Upper lobe of left lung (tissue), 6 donors: ENCODE data around the gene NUP98. TPM values are rescaled to one million over a fixed set of nuclear protein-coding genes. Genes with fewer than 3 reads are reported as not detected.
"Not testable (repeated sequence)": the region's sequence is repeated elsewhere in the genome, so short reads cannot be mapped to it uniquely, and the experiment has no call there.

Experiments used
- ATAC-seq, 2 donors: fragments of 200-7000 bp; cut with Tn5 transposase; one replicate each; pipeline ENCODE4 v1.9.1; 2022; ENCODE audit warnings: mild to moderate bottlenecking in 2 of 2, moderate library complexity in 2 of 2; ENCODE audit not compliant: low FRiP score in 2 of 2
- DNase-seq, 2 donors: peaks; one replicate each; pipeline ENCODE4 v3.0.0-alpha.2; 2019 to 2020
- H3K27ac ChIP-seq, 4 donors: fragments of 200-600 bp; sonication (generic); one replicate each; pipeline ENCODE4 v1.5.1; 2016 to 2019
- H3K27me3 ChIP-seq, 4 donors: fragments of 200-600 bp; sonication (generic); one replicate each; pipeline ENCODE4 v1.5.1; 2017 to 2019
- H3K36me3 ChIP-seq, 4 donors: fragments of 200-600 bp; sonication (generic); one replicate each; pipeline ENCODE4 v1.5.1; 2016 to 2019
- H3K4me1 ChIP-seq, 4 donors: fragments of 200-600 bp; sonication (generic); one replicate each; pipeline ENCODE4 v1.5.1; 2018 to 2019
- H3K4me3 ChIP-seq, 4 donors: fragments of 200-600 bp; sonication (generic); one replicate each; pipeline ENCODE4 v1.5.1; 2017 to 2019; ENCODE audit warnings: mild to moderate bottlenecking in 2 of 4, moderate library complexity in 1 of 4
- H3K9me3 ChIP-seq, 4 donors: fragments of 200-600 bp; sonication (generic); one replicate each; pipeline ENCODE4 v1.5.1; 2018 to 2019
- EP300 ChIP-seq, 4 donors: sonication (generic); formaldehyde crosslinking; IDR thresholded peaks; one replicate each; pipeline ENCODE4 v1.5.1; 2017; ENCODE audit warnings: antibody characterized with exemption in 4 of 4, control low read depth in 2 of 4
- POLR2A ChIP-seq, 4 donors: fragments of 450-650 bp; IDR thresholded peaks; one replicate each; pipeline ENCODE4 v1.5.1; 2016 to 2017; ENCODE audit warnings: antibody characterized with exemption in 4 of 4, mild to moderate bottlenecking in 2 of 4
- POLR2AphosphoS5 ChIP-seq, 2 donors: sonication (generic); formaldehyde crosslinking; IDR thresholded peaks; one replicate each; pipeline ENCODE4 v1.5.1; 2017; ENCODE audit warnings: antibody characterized with exemption in 2 of 2
- WGBS, 2 donors: methylation state at CpG; one replicate each; pipeline ENCODE4 v1.1.5; 2017 to 2018; 5-methylcytosine and 5-hydroxymethylcytosine counted together
- total RNA-seq, 6 donors: library from RNA; depleted of rRNA in 4 of 6; stranded (reverse); fragments of >200 nt in 4 of 6; gene quantifications; one replicate each; pipeline versions ENCODE4 v1.1.0 to v1.2.1, GENCODE V29; 2016 to 2021
- TF ChIP-seq, protein P1 (sequence below), 6 experiments: fragments of 450-650 bp in 4 of 6; fragments of 200-600 bp in 2 of 6; sonication (generic) in 2 of 6; IDR thresholded peaks; one replicate each; pipeline ENCODE4 v1.5.1; 2016 to 2019; ENCODE audit warnings: antibody characterized with exemption in 6 of 6
- donor health status: DM: no; HTN: no; CAD: no; lungs with moderate emphysema.
- donor health status: DM: no; HTN: yes; CAD: no; lungs with severe emphysema.

Gene NUP98
- total RNA-seq, 6 donors from 2014 or later: 66.6 to 127 (median 86.1) TPM

DNA sequence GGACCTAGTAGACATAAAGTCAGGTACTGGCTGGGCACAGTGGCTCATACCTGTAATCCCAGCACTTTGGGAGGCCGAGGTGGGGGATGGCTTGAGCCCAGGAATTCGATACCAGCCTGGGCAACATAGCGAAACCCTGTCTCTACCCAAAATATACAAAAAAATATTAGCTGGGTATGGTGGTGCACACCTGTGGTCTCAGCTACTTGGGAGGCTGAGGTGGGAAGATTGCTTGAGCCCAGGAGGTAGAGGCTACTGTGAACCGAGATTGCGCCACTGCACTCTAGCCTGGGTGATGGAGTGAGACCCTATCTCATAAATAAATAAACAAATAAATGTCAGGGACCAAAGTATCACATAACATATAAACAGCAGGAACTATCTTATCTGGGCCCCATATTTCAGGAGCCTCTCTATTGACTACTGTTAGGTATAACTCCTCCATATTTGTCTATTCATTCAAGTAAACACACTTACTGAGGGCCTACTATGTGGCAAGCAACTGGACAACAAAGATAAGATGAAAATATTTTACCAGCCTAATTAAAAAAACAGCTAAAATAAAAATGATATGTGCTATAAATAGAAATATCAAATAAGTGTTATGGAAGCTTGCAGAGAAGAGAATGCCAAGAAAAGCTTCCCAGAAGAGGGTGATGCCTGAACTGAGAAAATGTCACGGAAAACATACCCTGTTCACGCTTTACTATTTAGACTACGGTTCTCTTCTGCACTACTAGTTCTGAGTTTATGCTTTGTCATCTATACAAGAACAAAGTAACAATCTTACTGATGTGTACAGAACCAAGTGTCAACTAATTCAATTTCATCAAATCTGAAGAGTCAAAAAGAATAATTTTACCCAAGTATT lies 2.0 kb downstream of the NUP98 start:
- H3K36me3 ChIP-seq: peaks cover 8 to 37% (median 13%) of the 10 kb centered on the region in 4 donors
- H3K27ac ChIP-seq: peak overlapping the region in 3 of 4 donors; percentile 95 to 100 (median 99)
- ATAC-seq: no peak
- 84 to 89% methylated on average over 8 of the region's 8 CpGs for WGBS, 2 donors
- H3K4me1 ChIP-seq: peaks cover 24 to 43% (median 31%) of the 10 kb centered on the region in 4 donors
- H3K9me3 ChIP-seq: no peaks in the 10 kb centered on the region
- H3K27me3 ChIP-seq: no peaks in the 10 kb centered on the region
- no peak for DNase-seq
- H3K4me3 ChIP-seq: peak overlapping the region in 2 of 4 donors; percentile 70 to 86
- no peak for TF ChIP-seq POLR2AphosphoS5 (IDR thresholded peaks at IDR 0.05)

DNA sequence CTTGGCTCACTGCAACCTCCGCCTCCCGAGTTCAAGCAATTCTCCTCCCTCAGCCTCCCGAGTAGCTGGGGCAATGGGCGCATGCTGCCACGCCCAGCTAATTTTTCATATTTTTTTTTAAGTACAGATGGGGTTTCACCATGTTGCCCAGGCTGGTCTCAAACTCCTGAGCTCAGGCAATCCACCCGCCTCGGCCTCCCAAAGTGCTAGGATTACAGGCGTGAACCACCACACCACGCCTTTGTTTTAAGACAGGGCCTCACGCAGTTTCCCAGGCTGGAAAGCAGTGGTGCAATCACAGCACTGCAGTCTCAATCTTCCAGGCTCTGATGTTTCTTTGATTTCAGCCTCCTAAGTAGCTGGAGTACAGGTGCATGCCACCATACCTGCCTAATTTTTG lies 3.0 kb downstream of the NUP98 start:
- H3K9me3 ChIP-seq, DNase-seq, H3K4me3 ChIP-seq, H3K27me3 ChIP-seq, H3K27ac ChIP-seq, ATAC-seq: not testable (repeated sequence)
- WGBS, 2 donors: 91 to 93% methylated on average over 10 of the region's 10 CpGs
- Histone ChIP-seq H3K4me1 (peaks cover 28 to 53% (median 32%) of the 10 kb centered on the region in 4 donors), H3K36me3 (peaks cover 8 to 41% (median 13%) of the 10 kb centered on the region in 4 donors)

DNA sequence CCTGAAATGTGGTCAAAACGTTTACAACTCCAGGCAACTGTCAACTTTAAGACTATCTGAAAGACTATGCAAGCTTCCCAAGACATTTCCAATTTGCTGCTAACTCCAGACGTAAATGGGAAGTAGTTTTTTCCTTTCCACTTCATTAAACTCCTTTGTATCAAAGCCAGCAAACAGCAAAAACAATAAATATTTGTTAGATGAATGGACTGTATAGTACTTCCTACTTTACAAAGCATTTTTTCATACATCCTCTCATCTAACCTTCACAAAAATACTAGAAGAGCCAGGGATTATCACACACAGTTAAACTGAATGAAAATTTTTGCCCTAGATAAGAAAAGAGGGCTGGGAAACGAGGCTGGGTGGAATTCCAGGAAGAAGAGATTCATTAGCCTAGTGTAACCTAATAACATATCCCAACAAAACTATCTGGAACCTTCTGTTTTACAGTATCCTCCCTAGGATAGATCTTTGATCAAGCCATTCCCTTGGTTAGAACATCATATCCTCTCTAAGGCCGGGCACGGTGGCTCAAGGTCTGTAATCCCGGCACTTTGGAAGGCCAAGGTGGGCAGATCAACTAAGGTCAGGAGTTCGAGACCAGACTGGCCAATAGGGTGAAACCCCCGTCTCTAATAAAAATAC lies 10.4 kb downstream of the NUP98 start:
- 51 to 59% methylated on average over 8 of the region's 8 CpGs for WGBS, 2 donors
- no peak overlapping the region for H3K4me3 ChIP-seq
- H3K4me1 ChIP-seq: peaks cover 43 to 78% (median 46%) of the 10 kb centered on the region in 4 donors
- ATAC-seq: no peak
- TF ChIP-seq POLR2AphosphoS5 (IDR thresholded peaks at IDR 0.05): no peak
- no peak for TF ChIP-seq POLR2A (IDR thresholded peaks at IDR 0.05)
- TF ChIP-seq, protein P1, sequence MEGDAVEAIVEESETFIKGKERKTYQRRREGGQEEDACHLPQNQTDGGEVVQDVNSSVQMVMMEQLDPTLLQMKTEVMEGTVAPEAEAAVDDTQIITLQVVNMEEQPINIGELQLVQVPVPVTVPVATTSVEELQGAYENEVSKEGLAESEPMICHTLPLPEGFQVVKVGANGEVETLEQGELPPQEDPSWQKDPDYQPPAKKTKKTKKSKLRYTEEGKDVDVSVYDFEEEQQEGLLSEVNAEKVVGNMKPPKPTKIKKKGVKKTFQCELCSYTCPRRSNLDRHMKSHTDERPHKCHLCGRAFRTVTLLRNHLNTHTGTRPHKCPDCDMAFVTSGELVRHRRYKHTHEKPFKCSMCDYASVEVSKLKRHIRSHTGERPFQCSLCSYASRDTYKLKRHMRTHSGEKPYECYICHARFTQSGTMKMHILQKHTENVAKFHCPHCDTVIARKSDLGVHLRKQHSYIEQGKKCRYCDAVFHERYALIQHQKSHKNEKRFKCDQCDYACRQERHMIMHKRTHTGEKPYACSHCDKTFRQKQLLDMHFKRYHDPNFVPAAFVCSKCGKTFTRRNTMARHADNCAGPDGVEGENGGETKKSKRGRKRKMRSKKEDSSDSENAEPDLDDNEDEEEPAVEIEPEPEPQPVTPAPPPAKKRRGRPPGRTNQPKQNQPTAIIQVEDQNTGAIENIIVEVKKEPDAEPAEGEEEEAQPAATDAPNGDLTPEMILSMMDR (IDR thresholded peaks at IDR 0.05): no peak
- no peaks in the 10 kb centered on the region for H3K9me3 ChIP-seq
- peak overlapping the region; percentile 70 to 87 (median 78) for H3K27ac ChIP-seq
- no peaks in the 10 kb centered on the region for H3K27me3 ChIP-seq
- H3K36me3 ChIP-seq: peaks cover 0 to 28% (median 2%) of the 10 kb centered on the region in 4 donors
- no peak for DNase-seq

DNA sequence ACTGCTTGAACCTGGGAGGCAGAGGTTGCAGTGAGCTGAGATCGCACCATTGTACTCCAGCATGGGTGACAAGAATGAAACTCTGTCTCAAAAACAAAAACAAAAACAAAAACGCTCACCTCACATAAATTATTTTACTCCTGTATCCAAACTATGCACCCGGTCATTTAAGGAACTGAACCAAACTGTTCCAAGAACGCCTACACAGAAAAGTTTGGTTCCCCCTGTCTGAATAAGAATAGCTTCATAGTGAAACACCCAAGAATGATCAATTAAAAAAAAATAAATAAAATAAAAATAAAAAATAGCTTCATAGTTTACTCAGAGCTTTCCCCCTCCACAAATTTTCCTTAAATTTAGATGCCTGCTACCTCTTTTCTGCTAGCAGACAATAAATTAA lies 13.7 kb downstream of the NUP98 start:
- DNase-seq: no peak
- ATAC-seq: no peak
- Histone ChIP-seq H3K27ac (no peak overlapping the region), H3K9me3 (no peaks in the 10 kb centered on the region), H3K27me3 (no peaks in the 10 kb centered on the region), H3K36me3 (peaks cover 0 to 32% (median 19%) of the 10 kb centered on the region in 4 donors), H3K4me1 (peaks cover 41 to 59% (median 46%) of the 10 kb centered on the region in 4 donors), H3K4me3 (no peak overlapping the region)
- WGBS, 2 donors: 77 to 81% methylated on average over 4 of the region's 4 CpGs
- TF ChIP-seq, protein P1 (IDR thresholded peaks at IDR 0.05): no peak
- TF ChIP-seq POLR2A (IDR thresholded peaks at IDR 0.05) (no peak), EP300 (IDR thresholded peaks at IDR 0.05) (no peak), POLR2AphosphoS5 (IDR thresholded peaks at IDR 0.05) (no peak)

DNA sequence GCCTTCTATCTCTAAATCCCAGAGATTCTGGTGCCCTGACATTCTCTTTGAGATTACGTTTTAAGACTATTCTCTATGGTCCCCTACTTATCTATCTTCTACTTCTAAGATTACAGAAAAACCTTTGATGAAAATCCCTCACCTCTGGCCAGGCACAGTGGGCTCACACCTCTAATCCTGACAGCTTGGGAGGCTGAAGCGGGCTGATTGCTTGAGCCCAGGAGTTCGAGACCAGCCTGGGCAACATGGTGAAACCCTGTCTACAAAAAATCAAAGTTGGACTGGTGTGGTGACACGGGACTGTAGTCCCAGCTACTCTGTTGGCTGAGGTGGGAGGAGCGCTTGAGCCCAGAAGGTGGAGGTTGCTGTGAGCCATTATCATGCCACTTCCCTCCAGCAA lies 14.4 kb downstream of the NUP98 start:
- Histone ChIP-seq H3K27ac (no peak overlapping the region), H3K36me3 (peaks cover 3 to 38% (median 25%) of the 10 kb centered on the region in 4 donors), H3K9me3 (no peaks in the 10 kb centered on the region), H3K4me3 (no peak overlapping the region), H3K27me3 (no peaks in the 10 kb centered on the region), H3K4me1 (peaks cover 35 to 52% (median 42%) of the 10 kb centered on the region in 4 donors)
- WGBS, 2 donors: 88 to 92% methylated on average over 5 of the region's 5 CpGs
- TF ChIP-seq, protein P1 (IDR thresholded peaks at IDR 0.05): no peak
- TF ChIP-seq EP300 (IDR thresholded peaks at IDR 0.05): no peak
- no peak for TF ChIP-seq POLR2AphosphoS5 (IDR thresholded peaks at IDR 0.05)
- no peak for TF ChIP-seq POLR2A (IDR thresholded peaks at IDR 0.05)
- ATAC-seq (no peak), DNase-seq (no peak)
